ENCODE measurements around the gene CLDN4. TPM values are rescaled to one million over a fixed set of nuclear protein-coding genes. Genes with fewer than 3 reads are reported as not detected.

The CLDN4 gene
- total RNA-seq, 1 donor from 2014 or later = 55.5 TPM

GRCh38 chr7:73861305-73861704, 30.5 kb downstream of the CLDN4 start:
- H3K27me3 ChIP-seq (ENCODE audit: control insufficient read depth, insufficient read depth, low read length) = peaks cover 6% of the 10 kb centered on the region
- TF ChIP-seq CTCF (IDR thresholded peaks at IDR 0.05; ENCODE audit: insufficient read depth, low read length, severe bottlenecking) = no peak
- no peak overlapping the region for H3K4me3 ChIP-seq (ENCODE audit: low read depth, low read length)
- H3K36me3 ChIP-seq (ENCODE audit: control insufficient read depth, insufficient read depth, low read length) = no peaks in the 10 kb centered on the region
- DNase-seq (ENCODE audit: low read depth) = no peak
- FAIRE-seq = no peak

GRCh38 chr7:73864981-73865711, 34.4 kb downstream of the CLDN4 start:
- H3K4me3 ChIP-seq (ENCODE audit: low read depth, low read length) = no peak overlapping the region
- DNase-seq (ENCODE audit: low read depth) (no peak), FAIRE-seq (no peak)
- no peaks in the 10 kb centered on the region for H3K36me3 ChIP-seq (ENCODE audit: control insufficient read depth, insufficient read depth, low read length)
- TF ChIP-seq CTCF (IDR thresholded peaks at IDR 0.05; ENCODE audit: insufficient read depth, low read length, severe bottlenecking) = no peak
- no peaks in the 10 kb centered on the region for H3K27me3 ChIP-seq (ENCODE audit: control insufficient read depth, insufficient read depth, low read length)

- DNase-seq (ENCODE audit: low read depth) = peak; percentile 26
- H3K36me3 ChIP-seq (ENCODE audit: control insufficient read depth, insufficient read depth, low read length) = no peaks in the 10 kb centered on the region
- no peaks in the 10 kb centered on the region for H3K27me3 ChIP-seq (ENCODE audit: control insufficient read depth, insufficient read depth, low read length)
- FAIRE-seq = peak; percentile 13
- peak; percentile 70 for TF ChIP-seq CTCF (IDR thresholded peaks at IDR 0.05; ENCODE audit: insufficient read depth, low read length, severe bottlenecking)
- H3K4me3 ChIP-seq (ENCODE audit: low read depth, low read length) = no peak overlapping the region
Observed at GRCh38 chr7:73865738-73866445, 35.1 kb downstream of the CLDN4 start.

GRCh38 chr7:73866446-73866767, 35.6 kb downstream of the CLDN4 start:
- Histone ChIP-seq H3K4me3 (ENCODE audit: low read depth, low read length) (no peak overlapping the region), H3K27me3 (ENCODE audit: control insufficient read depth, insufficient read depth, low read length) (no peaks in the 10 kb centered on the region), H3K36me3 (ENCODE audit: control insufficient read depth, insufficient read depth, low read length) (no peaks in the 10 kb centered on the region)
- FAIRE-seq (no peak), DNase-seq (ENCODE audit: low read depth) (no peak)
- no peak for TF ChIP-seq CTCF (IDR thresholded peaks at IDR 0.05; ENCODE audit: insufficient read depth, low read length, severe bottlenecking)

GRCh38 chr7:73869011-73869798, 38.4 kb downstream of the CLDN4 start:
- no peak overlapping the region for H3K4me3 ChIP-seq (ENCODE audit: low read depth, low read length)
- peaks cover 2% of the 10 kb centered on the region for H3K27me3 ChIP-seq (ENCODE audit: control insufficient read depth, insufficient read depth, low read length)
- no peak for TF ChIP-seq CTCF (IDR thresholded peaks at IDR 0.05; ENCODE audit: insufficient read depth, low read length, severe bottlenecking)
- DNase-seq (ENCODE audit: low read depth) (no peak), FAIRE-seq (no peak)
- H3K36me3 ChIP-seq (ENCODE audit: control insufficient read depth, insufficient read depth, low read length) = no peaks in the 10 kb centered on the region

Measured in bronchial epithelial cell (primary cell).